Neural cell (in vitro differentiated cells): ENCODE measurements around the gene PRLHR. TPM values are rescaled to one million over a fixed set of nuclear protein-coding genes. Genes with fewer than 3 reads are reported as not detected.

Experiments used
- H2AFZ ChIP-seq: fragments of 200-600, 300-800 bp; sonication (generic), shearing (Covaris generic); 2 replicates; pipeline ENCODE4 v1.6.0; 2014; ENCODE audit warnings: low read depth, mild to moderate bottlenecking, antibody characterized with exemption, low read length, moderate library complexity
- H3F3A ChIP-seq: fragments of 200-600 bp; shearing (Covaris generic); 2 replicates; pipeline ENCODE4 v1.6.1; 2016; ENCODE audit warnings: mild to moderate bottlenecking, moderate library complexity, mixed read lengths, antibody characterized with exemption, low read length; ENCODE audit not compliant: insufficient read depth, poor library complexity, severe bottlenecking
- H3K27ac ChIP-seq: fragments of 200-600, 300-800 bp; sonication (generic), shearing (Covaris generic); 2 replicates; pipeline ENCODE4 v1.5.1; 2014; ENCODE audit warnings: mild to moderate bottlenecking, low read length, moderate library complexity
- H3K27me3 ChIP-seq: fragments of 300-800, 200-600 bp; sonication (generic), shearing (Covaris generic); 2 replicates; pipeline ENCODE4 v1.6.0; 2014; ENCODE audit warnings: mild to moderate bottlenecking, low read depth, low read length, moderate library complexity; ENCODE audit not compliant: insufficient read depth
- H3K36me3 ChIP-seq: fragments of 300-800, 200-600 bp; sonication (generic), shearing (Covaris generic); 2 replicates; pipeline ENCODE4 v1.5.1; 2014; ENCODE audit warnings: mild to moderate bottlenecking, antibody characterized with exemption, low read length, moderate library complexity; ENCODE audit not compliant: insufficient read depth
- H3K4me2 ChIP-seq: fragments of 300-800, 200-600 bp; sonication (generic), shearing (Covaris generic); 2 replicates; pipeline ENCODE4 v1.6.0; 2014; ENCODE audit warnings: mild to moderate bottlenecking, low read length
- H3K4me3 ChIP-seq: fragments of 300-800, 200-600 bp; sonication (generic), shearing (Covaris generic); 2 replicates; pipeline ENCODE4 v1.5.1; 2014; ENCODE audit warnings: mild to moderate bottlenecking, low read length, moderate library complexity
- H3K79me2 ChIP-seq: fragments of 200-600 bp; shearing (Covaris generic); replicated peaks from 2 replicates; pipeline ENCODE4 v1.6.0; 2014; ENCODE audit warnings: mild to moderate bottlenecking, low read length, moderate library complexity; ENCODE audit not compliant: insufficient read depth
- H3K9ac ChIP-seq: fragments of 300-800, 200-600 bp; sonication (generic), shearing (Covaris generic); 2 replicates; pipeline ENCODE4 v1.6.1; 2016; ENCODE audit warnings: mild to moderate bottlenecking, low read length, mixed read lengths
- H3K9me2 ChIP-seq: fragments of 200-600 bp; shearing (Covaris generic); 2 replicates; pipeline ENCODE4 v1.6.1; 2016; ENCODE audit warnings: mild to moderate bottlenecking, low read length, mixed read lengths; ENCODE audit not compliant: insufficient read depth
- H3K9me3 ChIP-seq: fragments of 200-600, 300-800 bp; sonication (generic), shearing (Covaris generic); 2 replicates; pipeline ENCODE4 v1.6.1; 2016; ENCODE audit warnings: mild to moderate bottlenecking, mixed run types, low read length, moderate library complexity, mixed read lengths
- H4K20me1 ChIP-seq: fragments of 200-600 bp; shearing (Covaris generic); 2 replicates; pipeline ENCODE4 v1.6.1; 2016; ENCODE audit warnings: mild to moderate bottlenecking, mixed run types; ENCODE audit not compliant: insufficient read depth
- CTCF ChIP-seq: fragments of 450-650 bp; IDR thresholded peaks from 2 replicates; pipeline ENCODE4 v1.5.1; 2014; ENCODE audit warnings: antibody characterized with exemption, mild to moderate bottlenecking, moderate library complexity; ENCODE audit not compliant: poor library complexity, severe bottlenecking
- EP300 ChIP-seq: fragments of 450-650 bp; conservative IDR thresholded peaks from 2 replicates; pipeline ENCODE4 v1.6.1; 2014; ENCODE audit warnings: antibody characterized with exemption, mild to moderate bottlenecking, moderate library complexity; ENCODE audit not compliant: poor library complexity, severe bottlenecking
- EZH2 ChIP-seq: fragments of 200-600, 300-800 bp; shearing (Covaris generic), sonication (generic); IDR thresholded peaks from 2 replicates; pipeline ENCODE4 v1.6.1; 2014; ENCODE audit warnings: antibody characterized with exemption, low read length, borderline replicate concordance, mild to moderate bottlenecking; ENCODE audit not compliant: insufficient read depth, poor library complexity, severe bottlenecking
- MXI1 ChIP-seq: fragments of 450-650 bp; conservative IDR thresholded peaks from 2 replicates; pipeline ENCODE4 v1.6.1; 2014; ENCODE audit warnings: antibody characterized with exemption, mild to moderate bottlenecking; ENCODE audit not compliant: poor library complexity, severe bottlenecking
- POLR2AphosphoS5 ChIP-seq: IDR thresholded peaks from 2 replicates; pipeline ENCODE4 v1.6.1; 2012
- RAD21 ChIP-seq: fragments of 450-650 bp; conservative IDR thresholded peaks from 2 replicates; pipeline ENCODE4 v1.6.1; 2014; ENCODE audit warnings: antibody characterized with exemption, mild to moderate bottlenecking, moderate library complexity
- REST ChIP-seq: IDR thresholded peaks from 2 replicates; pipeline ENCODE4 v1.6.1; 2012; ENCODE audit warnings: borderline replicate concordance
- SMC3 ChIP-seq: fragments of 450-650 bp; conservative IDR thresholded peaks from 2 replicates; pipeline ENCODE4 v1.6.1; 2014; ENCODE audit warnings: antibody characterized with exemption, mild to moderate bottlenecking, moderate library complexity; ENCODE audit not compliant: poor library complexity
- TAF1 ChIP-seq: IDR thresholded peaks from 2 replicates; pipeline ENCODE4 v1.6.1; 2012; ENCODE audit warnings: low read depth
- polyA plus RNA-seq: library from polyadenylated mRNA; depleted of rRNA; stranded (reverse); fragments of >200 nt; gene quantifications from 2 replicates; pipeline ENCODE4 v1.2.3, GENCODE V29; 2014

PRLHR gene
- polyA plus RNA-seq, 1 donor from 2014 or later: 0.20 TPM

- H3K79me2 ChIP-seq: no peaks in the 10 kb centered on the region
- H3K27me3 ChIP-seq: no peaks in the 10 kb centered on the region
- no peaks in the 10 kb centered on the region for H3K9me3 ChIP-seq
- no peaks in the 10 kb centered on the region for H3K36me3 ChIP-seq
- TF ChIP-seq EP300: no peak
- no peak for TF ChIP-seq SMC3
- TF ChIP-seq EZH2: no peak
- TF ChIP-seq RAD21: no peak
- no peak for TF ChIP-seq CTCF
- TF ChIP-seq TAF1: no peak
- TF ChIP-seq REST: no peak
- TF ChIP-seq POLR2AphosphoS5: no peak
- TF ChIP-seq MXI1: no peak
- H3K4me2 ChIP-seq: no peak overlapping the region
- no peak overlapping the region for H3K9ac ChIP-seq
- no peak overlapping the region for H3K4me3 ChIP-seq
- no peak overlapping the region for H3K27ac ChIP-seq
- no peaks in the 10 kb centered on the region for H4K20me1 ChIP-seq
- no peak overlapping the region for H2AFZ ChIP-seq
- no peaks in the 10 kb centered on the region for H3K9me2 ChIP-seq
- no peaks in the 10 kb centered on the region for H3F3A ChIP-seq
Measured at GRCh38 chr10:118566911-118567310, 28.5 kb downstream of the PRLHR start.

GRCh38 chr10:118565301-118566075 is 30.0 kb downstream of the PRLHR start:
- no peaks in the 10 kb centered on the region for H3K27me3 ChIP-seq
- H4K20me1 ChIP-seq: no peaks in the 10 kb centered on the region
- H3K27ac ChIP-seq: no peak overlapping the region
- H3K9me2 ChIP-seq: no peaks in the 10 kb centered on the region
- no peak overlapping the region for H3K4me3 ChIP-seq
- H3K36me3 ChIP-seq: no peaks in the 10 kb centered on the region
- no peaks in the 10 kb centered on the region for H3K9me3 ChIP-seq
- H3K4me2 ChIP-seq: no peak overlapping the region
- H3K79me2 ChIP-seq: no peaks in the 10 kb centered on the region
- no peak overlapping the region for H2AFZ ChIP-seq
- TF ChIP-seq EP300: no peak
- no peak for TF ChIP-seq TAF1
- no peak for TF ChIP-seq POLR2AphosphoS5
- no peak for TF ChIP-seq RAD21
- no peak for TF ChIP-seq SMC3
- H3K9ac ChIP-seq: no peak overlapping the region
- no peaks in the 10 kb centered on the region for H3F3A ChIP-seq
